Gastrocnemius medialis (tissue), 4 donors: Measurements from ENCODE around the gene GNG4.

Experiments
- POLR2A ChIP-seq, 2 donors: fragments of 450-650 bp; IDR thresholded peaks; one replicate each; pipeline ENCODE4 v1.6.1; 2017; ENCODE audit warnings: antibody characterized with exemption in 2 of 2, mild to moderate bottlenecking in 2 of 2, moderate library complexity in 2 of 2
- TF ChIP-seq, protein P1 (sequence below), 5 experiments: fragments of 450-650 bp in 3 of 5; fragments of 200-600 bp in 2 of 5; sonication (generic) in 2 of 5; IDR thresholded peaks in 4 of 5; conservative IDR thresholded peaks in 1 of 5; 1 replicate in 4 of 5; 2 replicates in 1 of 5; pipeline ENCODE4 v1.5.1; 2016 to 2019; ENCODE audit warnings: antibody characterized with exemption in 5 of 5, mild to moderate bottlenecking in 3 of 5, moderate library complexity in 3 of 5

- TF ChIP-seq, protein P1, sequence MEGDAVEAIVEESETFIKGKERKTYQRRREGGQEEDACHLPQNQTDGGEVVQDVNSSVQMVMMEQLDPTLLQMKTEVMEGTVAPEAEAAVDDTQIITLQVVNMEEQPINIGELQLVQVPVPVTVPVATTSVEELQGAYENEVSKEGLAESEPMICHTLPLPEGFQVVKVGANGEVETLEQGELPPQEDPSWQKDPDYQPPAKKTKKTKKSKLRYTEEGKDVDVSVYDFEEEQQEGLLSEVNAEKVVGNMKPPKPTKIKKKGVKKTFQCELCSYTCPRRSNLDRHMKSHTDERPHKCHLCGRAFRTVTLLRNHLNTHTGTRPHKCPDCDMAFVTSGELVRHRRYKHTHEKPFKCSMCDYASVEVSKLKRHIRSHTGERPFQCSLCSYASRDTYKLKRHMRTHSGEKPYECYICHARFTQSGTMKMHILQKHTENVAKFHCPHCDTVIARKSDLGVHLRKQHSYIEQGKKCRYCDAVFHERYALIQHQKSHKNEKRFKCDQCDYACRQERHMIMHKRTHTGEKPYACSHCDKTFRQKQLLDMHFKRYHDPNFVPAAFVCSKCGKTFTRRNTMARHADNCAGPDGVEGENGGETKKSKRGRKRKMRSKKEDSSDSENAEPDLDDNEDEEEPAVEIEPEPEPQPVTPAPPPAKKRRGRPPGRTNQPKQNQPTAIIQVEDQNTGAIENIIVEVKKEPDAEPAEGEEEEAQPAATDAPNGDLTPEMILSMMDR (IDR thresholded peaks at IDR 0.05 in 4 of 5, conservative IDR thresholded peaks at IDR 0.05 in 1 of 5) = no peak
- TF ChIP-seq POLR2A (IDR thresholded peaks at IDR 0.05) = no peak
These were observed 133.6 kb downstream of the GNG4 start for GRCh38 chr1:235515844-235516512.
